Kidney (tissue), 14 donors: ENCODE measurements around the gene KCNAB1. TPM values are rescaled to one million over a fixed set of nuclear protein-coding genes. Genes with fewer than 3 reads are reported as not detected.

Experiments used
- DNase-seq, 5 donors: peaks; one replicate each; pipeline ENCODE4 v3.0.0-alpha.2; 2013 to 2020
- FAIRE-seq: peaks from 2 replicates; lab custom pipeline; 2012; peaks lifted over from hg19 to GRCh38; lab: Jason Lieb, UNC
- H3K27ac ChIP-seq, 2 donors: one replicate each; pipeline ENCODE4 v1.7.0; 2013; ENCODE audit warnings: low read depth in 2 of 2, low read length in 2 of 2, inconsistent platforms in 1 of 2
- H3K27me3 ChIP-seq: one replicate; pipeline ENCODE4 v1.7.1; 2013; ENCODE audit warnings: low read length, inconsistent platforms; ENCODE audit not compliant: control insufficient read depth, insufficient read depth
- H3K36me3 ChIP-seq, 3 donors: one replicate each; pipeline versions ENCODE4 v1.7.0 to v1.7.1; 2013; ENCODE audit warnings: low read length in 3 of 3, control low read depth in 1 of 3, inconsistent platforms in 1 of 3; ENCODE audit not compliant: insufficient read depth in 3 of 3, control insufficient read depth in 2 of 3
- H3K4me1 ChIP-seq, 3 donors: one replicate each; pipeline versions ENCODE4 v1.7.0 to v1.7.1; 2013; ENCODE audit warnings: low read length in 3 of 3, inconsistent platforms in 1 of 3, low read depth in 1 of 3; ENCODE audit not compliant: control insufficient read depth in 2 of 3, insufficient read depth in 2 of 3
- H3K4me3 ChIP-seq, 3 donors: one replicate each; pipeline versions ENCODE4 v1.7.0 to v1.8.1; 2013; ENCODE audit warnings: low read length in 3 of 3, control low read depth in 1 of 3, inconsistent platforms in 1 of 3
- H3K9ac ChIP-seq, 3 donors: one replicate each; pipeline versions ENCODE4 v1.7.0 to v1.7.1; 2013; ENCODE audit warnings: low read length in 3 of 3, control low read depth in 1 of 3, inconsistent platforms in 1 of 3
- H3K9me3 ChIP-seq, 3 donors: one replicate each; pipeline versions ENCODE4 v1.7.0 to v1.7.1; 2013; ENCODE audit warnings: low read length in 3 of 3, control low read depth in 1 of 3, inconsistent platforms in 1 of 3; ENCODE audit not compliant: control insufficient read depth in 2 of 3, insufficient read depth in 1 of 3
- CTCF ChIP-seq: IDR thresholded peaks from 3 replicates; pipeline ENCODE4 v1.5.1; 2012; ENCODE audit warnings: mild to moderate bottlenecking, moderate library complexity, borderline replicate concordance; ENCODE audit not compliant: insufficient read depth; ENCODE audit errors: extremely low read depth
- intact Hi-C: fragments of 100-400 bp; cut with DNase I; formaldehyde crosslinking; loops from one replicate; pipeline ENCODE4 v1.11.1; 2022
- polyA plus RNA-seq: library from polyadenylated mRNA; stranded (reverse); fragments of 350-450 nt; fragmentation: Illumina TruSeq; extraction: RNeasy Lipid Tissue Mini Kit (QIAGEN cat#74804); gene quantifications from one replicate; pipeline ENCODE4 v1.2.3, GENCODE V29; 2014; ENCODE audit warnings: low read depth, low replicate concordance; ENCODE audit not compliant: insufficient read depth
- total RNA-seq: library from RNA; stranded (reverse); fragmentation: NEBNext Ultra II Directional; extraction: Animal tissue kit (Norgen Biotek cat#: 25700); gene quantifications from one replicate; pipeline ENCODE4 v1.2.1, GENCODE V29; 2021
- donor health status: control.
- donor health status: control.
- donor health status: control.
- donor health status: control.
- donor health status: control.
- donor health status: DM: yes; HTN: yes; CAD: no.
- donor health status: Normal renal cell carcinoma (clear cell type).

Gene KCNAB1
- total and polyA plus RNA-seq, 2 donors from 2014 or later = 1.7 to 6.6 TPM

DNA sequence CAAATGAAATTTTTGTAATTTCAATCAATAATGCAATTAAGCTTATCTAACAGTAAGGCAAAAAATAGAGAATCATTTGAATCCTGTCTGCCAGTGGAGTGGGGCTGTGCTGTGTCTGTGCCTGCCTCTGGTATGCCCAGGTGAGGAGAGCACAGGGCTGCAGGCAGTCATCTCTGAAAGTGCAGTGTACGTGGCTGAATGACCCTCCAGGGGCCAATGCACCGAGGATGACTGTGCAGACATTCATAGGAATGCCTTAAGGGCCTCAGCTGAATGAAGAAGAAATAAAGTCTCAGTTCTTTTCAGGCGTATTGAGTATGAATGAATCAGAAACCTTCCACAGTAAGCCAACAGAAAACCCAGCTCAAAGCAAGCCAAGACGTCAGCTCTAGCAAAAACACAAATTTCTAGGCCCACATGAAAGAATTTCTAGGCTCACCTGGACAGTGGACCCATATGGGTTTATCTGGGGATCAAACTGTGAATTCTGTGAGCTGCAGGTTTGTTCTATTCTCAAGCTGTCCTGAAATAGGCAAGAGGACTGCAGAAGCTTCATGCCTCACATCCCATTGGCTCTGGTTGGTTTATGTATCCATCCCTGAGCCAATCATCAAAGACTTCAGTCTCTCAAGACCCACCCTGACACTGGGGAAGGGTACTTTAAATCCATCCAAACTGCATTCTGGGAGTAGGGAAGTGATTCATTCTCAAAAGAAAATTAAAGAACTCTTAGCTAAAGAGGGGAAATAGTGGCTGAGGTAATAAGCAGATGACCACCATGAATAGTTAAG is 311.2 kb downstream of the KCNAB1 start:
- no peaks in the 10 kb centered on the region for H3K4me1 ChIP-seq
- H3K4me3 ChIP-seq = no peak overlapping the region
- H3K36me3 ChIP-seq = no peaks in the 10 kb centered on the region
- H3K9ac ChIP-seq = no peak overlapping the region
- DNase-seq (no peak), FAIRE-seq (no peak)
- no peaks in the 10 kb centered on the region for H3K9me3 ChIP-seq
- no peak for TF ChIP-seq CTCF
- H3K27me3 ChIP-seq = no peaks in the 10 kb centered on the region
- intact Hi-C loops = no loop called here
- H3K27ac ChIP-seq = no peak overlapping the region

- DNase-seq (no peak), FAIRE-seq (no peak)
- H3K9me3 ChIP-seq = no peaks in the 10 kb centered on the region
- H3K27ac ChIP-seq = no peak overlapping the region
- no peaks in the 10 kb centered on the region for H3K36me3 ChIP-seq
- H3K27me3 ChIP-seq = no peaks in the 10 kb centered on the region
- no peak for TF ChIP-seq CTCF
- no peak overlapping the region for H3K9ac ChIP-seq
- no peak overlapping the region for H3K4me3 ChIP-seq
- no peaks in the 10 kb centered on the region for H3K4me1 ChIP-seq
- intact Hi-C loops = no loop called here
These were observed 312.2 kb downstream of the KCNAB1 start for GRCh38 chr3:156432563-156432962.

DNA sequence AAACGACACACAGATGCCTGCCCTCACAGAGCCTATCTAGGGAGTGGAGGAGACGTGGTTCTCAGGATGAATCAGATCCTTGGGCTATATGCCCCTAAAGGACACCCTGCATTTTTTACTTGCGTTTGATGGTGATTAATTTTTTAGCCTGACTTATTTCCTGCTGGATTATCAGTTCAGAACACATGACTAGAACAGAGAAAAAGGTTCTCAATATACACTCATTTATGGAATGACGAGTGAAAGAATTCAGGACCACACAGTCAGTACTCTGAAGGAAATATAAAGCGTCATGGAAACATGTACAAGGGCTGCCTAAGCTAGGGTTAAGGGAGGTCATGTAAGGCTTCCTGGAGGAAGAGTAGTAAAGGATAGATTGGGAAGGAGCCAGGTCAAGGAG is 312.8 kb downstream of the KCNAB1 start:
- Histone ChIP-seq H3K36me3 (no peaks in the 10 kb centered on the region), H3K4me1 (no peaks in the 10 kb centered on the region), H3K9me3 (no peaks in the 10 kb centered on the region), H3K4me3 (no peak overlapping the region), H3K9ac (no peak overlapping the region), H3K27ac (no peak overlapping the region), H3K27me3 (no peaks in the 10 kb centered on the region)
- FAIRE-seq (no peak), DNase-seq (no peak)
- intact Hi-C loops = no loop called here
- no peak for TF ChIP-seq CTCF
